ENCODE results near the gene TRAP1.
A peak's percentile ranks its signal among the peaks of the same experiment; 100 is the strongest.

Gene TRAP1

GRCh38 chr16:3717235-3718018, at the start of gene TRAP1:
TSS of gene TRAP1 (minus strand) at chr16:3717524. CDS start at chr16:3717508, 16 bp downstream.
- peak; percentile 91 for DNase-seq

GRCh38 chr16:3766177-3766576, 48.9 kb upstream of the TRAP1 start:
- no peak for DNase-seq

- DNase-seq = no peak
Measured at GRCh38 chr16:3764409-3764808, 47.1 kb upstream of the TRAP1 start.

GRCh38 chr16:3762107-3762750, 44.9 kb upstream of the TRAP1 start:
- DNase-seq = no peak

GRCh38 chr16:3761375-3762106, 44.2 kb upstream of the TRAP1 start:
- no peak for DNase-seq

- no peak for DNase-seq
Measured at GRCh38 chr16:3760518-3760917, 43.2 kb upstream of the TRAP1 start.

GRCh38 chr16:3759736-3760135, 42.4 kb upstream of the TRAP1 start:
- no peak for DNase-seq

GRCh38 chr16:3756113-3756512, 38.8 kb upstream of the TRAP1 start:
- no peak for DNase-seq

- no peak for DNase-seq
Measured at GRCh38 chr16:3755249-3755648, 37.9 kb upstream of the TRAP1 start.

- DNase-seq = no peak
Measured at GRCh38 chr16:3754772-3755171, 37.4 kb upstream of the TRAP1 start.

- no peak for DNase-seq
Measured at GRCh38 chr16:3754081-3754703, 36.9 kb upstream of the TRAP1 start.

GRCh38 chr16:3752984-3753383, 35.7 kb upstream of the TRAP1 start:
- no peak for DNase-seq

GRCh38 chr16:3751878-3752277, 34.6 kb upstream of the TRAP1 start:
- DNase-seq = no peak

- no peak for DNase-seq
Measured at GRCh38 chr16:3748307-3748706, 31.0 kb upstream of the TRAP1 start.

- no peak for DNase-seq
Measured at GRCh38 chr16:3745751-3746355, 28.5 kb upstream of the TRAP1 start.

GRCh38 chr16:3744018-3744417, 26.7 kb upstream of the TRAP1 start:
- no peak for DNase-seq

- DNase-seq = no peak
Measured at GRCh38 chr16:3740934-3741333, 23.6 kb upstream of the TRAP1 start.

- no peak for DNase-seq
Measured at GRCh38 chr16:3740186-3740585, 22.9 kb upstream of the TRAP1 start.

- DNase-seq = no peak
Measured at GRCh38 chr16:3739636-3740035, 22.3 kb upstream of the TRAP1 start.

GRCh38 chr16:3738541-3738940, 21.2 kb upstream of the TRAP1 start:
- DNase-seq = no peak

GRCh38 chr16:3738128-3738527, 20.8 kb upstream of the TRAP1 start:
- no peak for DNase-seq

GRCh38 chr16:3737181-3737580, 19.9 kb upstream of the TRAP1 start:
- DNase-seq = no peak

- DNase-seq = no peak
Measured at GRCh38 chr16:3736116-3736515, 18.8 kb upstream of the TRAP1 start.

Measured in stimulated activated CD4-positive, alpha-beta T cell treated with anti-CD3 and anti-CD28 coated beads, Interleukin-1b, Interleukin-23, amount 100 ng/mL, for 48 hours (primary cell).